Measurements from ENCODE around the gene ZNF30.
"Not testable (repeated sequence)": the region's sequence is repeated elsewhere in the genome, so short reads cannot be mapped to it uniquely, and the experiment has no call there.

ZNF30 gene

GRCh38 chr19:34926685-34927375, at the start of gene ZNF30:
Gene ZNF30, plus strand, starts transcription at chr19:34926903. Its CDS starts 3,045 bp downstream, at chr19:34929948.
- in situ Hi-C loops (cut with MboI; ENCODE audit: low sequenced_read_pairs): no loop called here

- in situ Hi-C loops (cut with MboI; ENCODE audit: low sequenced_read_pairs): no loop called here
Observed at GRCh38 chr19:34879563-34879962, 47.1 kb upstream of the ZNF30 start.

GRCh38 chr19:34880034-34880433, 46.7 kb upstream of the ZNF30 start:
- in situ Hi-C loops (cut with MboI; ENCODE audit: low sequenced_read_pairs): no loop called here

- in situ Hi-C loops (cut with MboI; ENCODE audit: low sequenced_read_pairs): no loop called here
Observed at GRCh38 chr19:34881982-34882381, 44.7 kb upstream of the ZNF30 start.

- in situ Hi-C loops (cut with MboI; ENCODE audit: low sequenced_read_pairs): no loop called here
Observed at GRCh38 chr19:34888091-34888490, 38.6 kb upstream of the ZNF30 start.

GRCh38 chr19:34900245-34900644, 26.5 kb upstream of the ZNF30 start:
- in situ Hi-C loops (cut with MboI; ENCODE audit: low sequenced_read_pairs): no loop called here

- in situ Hi-C loops (cut with MboI; ENCODE audit: low sequenced_read_pairs): no loop called here
Observed at GRCh38 chr19:34904664-34905527, 21.8 kb upstream of the ZNF30 start.

- in situ Hi-C loops (cut with MboI; ENCODE audit: low sequenced_read_pairs): no loop called here
Observed at GRCh38 chr19:34910770-34911169, 15.9 kb upstream of the ZNF30 start.

- in situ Hi-C loops (cut with MboI; ENCODE audit: low sequenced_read_pairs): not testable (repeated sequence)
Observed at GRCh38 chr19:34917144-34917543, 9.6 kb upstream of the ZNF30 start.

- in situ Hi-C loops (cut with MboI; ENCODE audit: low sequenced_read_pairs): no loop called here
Observed at GRCh38 chr19:34918190-34918589, 8.5 kb upstream of the ZNF30 start.

- in situ Hi-C loops (cut with MboI; ENCODE audit: low sequenced_read_pairs): not testable (repeated sequence)
Observed at GRCh38 chr19:34920090-34920786, 6.5 kb upstream of the ZNF30 start.

- in situ Hi-C loops (cut with MboI; ENCODE audit: low sequenced_read_pairs): no loop called here
Observed at GRCh38 chr19:34925278-34925855, 1.3 kb upstream of the ZNF30 start.

GRCh38 chr19:34926361-34926684, 380 bp upstream of the ZNF30 start:
- in situ Hi-C loops (cut with MboI; ENCODE audit: low sequenced_read_pairs): no loop called here

- in situ Hi-C loops (cut with MboI; ENCODE audit: low sequenced_read_pairs): no loop called here
Observed at GRCh38 chr19:34932494-34932893, 5.8 kb downstream of the ZNF30 start.

- in situ Hi-C loops (cut with MboI; ENCODE audit: low sequenced_read_pairs): no loop called here
Observed at GRCh38 chr19:34936184-34936583, 9.5 kb downstream of the ZNF30 start.

GRCh38 chr19:34938886-34939285, 12.2 kb downstream of the ZNF30 start:
- in situ Hi-C loops (cut with MboI; ENCODE audit: low sequenced_read_pairs): no loop called here

- in situ Hi-C loops (cut with MboI; ENCODE audit: low sequenced_read_pairs): no loop called here
Observed at GRCh38 chr19:34943861-34944573, 17.3 kb downstream of the ZNF30 start.

- in situ Hi-C loops (cut with MboI; ENCODE audit: low sequenced_read_pairs): no loop called here
Observed at GRCh38 chr19:34953092-34953491, 26.4 kb downstream of the ZNF30 start.

GRCh38 chr19:34957830-34958751, 31.4 kb downstream of the ZNF30 start:
- in situ Hi-C loops (cut with MboI; ENCODE audit: low sequenced_read_pairs): no loop called here

GRCh38 chr19:34959021-34959420, 32.3 kb downstream of the ZNF30 start:
- in situ Hi-C loops (cut with MboI; ENCODE audit: low sequenced_read_pairs): no loop called here
